DND-41 (cell line): Measurements from ENCODE around the gene BRINP2.

Source experiments
- EZH2 ChIP-seq: IDR thresholded peaks from 3 replicates; pipeline ENCODE4 v1.6.1; 2012; ENCODE audit warnings: borderline replicate concordance, low read depth, mild to moderate bottlenecking, moderate library complexity, low read length, inconsistent platforms; ENCODE audit not compliant: severe bottlenecking
- TF ChIP-seq, protein P1 (sequence below): IDR thresholded peaks from 2 replicates; pipeline ENCODE4 v1.5.1; 2012; ENCODE audit warnings: borderline replicate concordance, low read length, moderate library complexity, mild to moderate bottlenecking; ENCODE audit not compliant: poor library complexity, severe bottlenecking; ENCODE audit errors: extremely low read depth

DNA sequence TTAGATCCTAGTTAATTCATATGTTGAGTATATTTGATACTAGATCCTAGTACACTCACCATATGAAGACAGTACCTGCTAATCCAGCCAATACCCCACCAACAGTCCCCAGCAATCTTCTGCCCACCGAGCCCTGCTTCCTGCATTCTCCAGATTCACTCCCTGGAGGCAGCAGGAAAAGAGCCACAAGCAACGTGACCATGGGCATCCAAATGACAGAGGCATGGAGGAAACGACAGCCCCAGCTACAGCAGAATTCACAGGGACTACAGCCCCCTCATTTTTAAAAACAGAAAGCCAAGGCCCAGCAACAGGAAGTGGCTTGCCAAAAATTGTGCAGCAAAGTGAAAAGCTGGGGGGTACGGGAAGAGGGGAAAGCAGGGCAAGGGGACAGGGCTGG is 35.5 kb upstream of the BRINP2 start:
- TF ChIP-seq, protein P1, sequence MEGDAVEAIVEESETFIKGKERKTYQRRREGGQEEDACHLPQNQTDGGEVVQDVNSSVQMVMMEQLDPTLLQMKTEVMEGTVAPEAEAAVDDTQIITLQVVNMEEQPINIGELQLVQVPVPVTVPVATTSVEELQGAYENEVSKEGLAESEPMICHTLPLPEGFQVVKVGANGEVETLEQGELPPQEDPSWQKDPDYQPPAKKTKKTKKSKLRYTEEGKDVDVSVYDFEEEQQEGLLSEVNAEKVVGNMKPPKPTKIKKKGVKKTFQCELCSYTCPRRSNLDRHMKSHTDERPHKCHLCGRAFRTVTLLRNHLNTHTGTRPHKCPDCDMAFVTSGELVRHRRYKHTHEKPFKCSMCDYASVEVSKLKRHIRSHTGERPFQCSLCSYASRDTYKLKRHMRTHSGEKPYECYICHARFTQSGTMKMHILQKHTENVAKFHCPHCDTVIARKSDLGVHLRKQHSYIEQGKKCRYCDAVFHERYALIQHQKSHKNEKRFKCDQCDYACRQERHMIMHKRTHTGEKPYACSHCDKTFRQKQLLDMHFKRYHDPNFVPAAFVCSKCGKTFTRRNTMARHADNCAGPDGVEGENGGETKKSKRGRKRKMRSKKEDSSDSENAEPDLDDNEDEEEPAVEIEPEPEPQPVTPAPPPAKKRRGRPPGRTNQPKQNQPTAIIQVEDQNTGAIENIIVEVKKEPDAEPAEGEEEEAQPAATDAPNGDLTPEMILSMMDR: no peak
- TF ChIP-seq EZH2: no peak
